Measurements from ENCODE around the gene MAPT. TPM values are rescaled to one million over a fixed set of nuclear protein-coding genes. Genes with fewer than 3 reads are reported as not detected.

The MAPT gene
- total and polyA plus RNA-seq, 2 of the 13 experiments (the other 11 are each of a cell fraction or from before 2014, with no cell fraction given): 2.1 to 2.8 TPM

DNA sequence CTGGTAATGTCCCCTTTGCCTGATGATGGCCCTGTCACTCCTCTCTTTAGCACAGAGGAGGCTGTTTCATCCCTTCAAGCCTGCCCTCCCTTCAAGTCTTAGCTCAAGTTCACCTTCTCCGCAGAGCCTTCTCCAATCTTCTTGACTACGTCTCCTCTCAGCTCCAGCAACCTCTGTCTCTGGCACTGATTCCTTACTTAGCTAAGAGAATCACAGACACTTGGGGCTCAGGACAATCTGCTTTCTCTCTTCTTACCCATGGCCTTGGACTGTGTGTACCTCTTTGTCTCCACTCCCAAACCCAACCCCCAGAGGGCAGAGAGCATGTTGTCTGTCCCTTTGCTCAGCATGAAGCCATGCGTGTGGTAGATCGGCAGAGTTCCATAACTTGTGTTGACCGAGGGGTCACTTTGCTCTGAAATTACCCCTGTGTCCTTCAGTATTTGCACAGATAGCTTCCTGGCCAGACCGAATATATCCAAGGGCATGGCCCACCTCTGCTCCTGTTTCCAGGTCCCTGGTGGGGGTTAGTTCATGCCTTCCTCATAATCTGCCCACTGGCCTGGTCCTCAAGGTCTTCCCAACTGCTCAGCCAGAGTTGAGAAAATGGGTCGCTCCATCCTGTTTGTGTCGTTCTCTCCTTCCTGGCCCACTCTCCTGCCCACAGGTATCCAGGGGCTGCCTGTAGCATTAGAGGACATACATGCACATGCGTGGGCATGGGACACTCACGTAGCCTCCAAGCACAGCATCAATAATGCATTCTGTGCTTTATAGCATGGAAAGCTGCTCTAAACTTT, 41.6 kb downstream of the MAPT start (continued):
- TF ChIP-seq NRL (CRISPR knock-in tag; IDR thresholded peaks at IDR 0.05; ENCODE audit: borderline replicate concordance) (no peak), AHR (CRISPR knock-in tag; IDR thresholded peaks at IDR 0.05) (peak; percentile 60; the same call in 1 of the 2 replicates), ZNF644 (CRISPR knock-in tag; IDR thresholded peaks at IDR 0.05; ENCODE audit: low read depth) (peak; percentile 100), ZNF543 (CRISPR knock-in tag; IDR thresholded peaks at IDR 0.05) (no peak; the same call in 1 of the 2 replicates), ZNF724P (CRISPR knock-in tag; IDR thresholded peaks at IDR 0.05; ENCODE audit: borderline replicate concordance) (no peak), ZNF256 (CRISPR knock-in tag; conservative IDR thresholded peaks at IDR 0.05) (0 out of 2 replicates have a peak, but pooled peaks have one; percentile 55), AKAP8 (CRISPR knock-in tag; IDR thresholded peaks at IDR 0.05) (0 out of 2 replicates have a peak, but pooled peaks have one; percentile 56), SP1 (IDR thresholded peaks at IDR 0.05) (no peak), SP1 (CRISPR knock-in tag; IDR thresholded peaks at IDR 0.05) (peak; percentile 68)
- TF ChIP-seq, protein P1, sequence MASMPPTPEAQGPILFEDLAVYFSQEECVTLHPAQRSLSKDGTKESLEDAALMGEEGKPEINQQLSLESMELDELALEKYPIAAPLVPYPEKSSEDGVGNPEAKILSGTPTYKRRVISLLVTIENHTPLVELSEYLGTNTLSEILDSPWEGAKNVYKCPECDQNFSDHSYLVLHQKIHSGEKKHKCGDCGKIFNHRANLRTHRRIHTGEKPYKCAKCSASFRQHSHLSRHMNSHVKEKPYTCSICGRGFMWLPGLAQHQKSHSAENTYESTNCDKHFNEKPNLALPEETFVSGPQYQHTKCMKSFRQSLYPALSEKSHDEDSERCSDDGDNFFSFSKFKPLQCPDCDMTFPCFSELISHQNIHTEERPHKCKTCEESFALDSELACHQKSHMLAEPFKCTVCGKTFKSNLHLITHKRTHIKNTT (CRISPR knock-in tag; IDR thresholded peaks at IDR 0.05): no peak
- TF ChIP-seq, protein P2, sequence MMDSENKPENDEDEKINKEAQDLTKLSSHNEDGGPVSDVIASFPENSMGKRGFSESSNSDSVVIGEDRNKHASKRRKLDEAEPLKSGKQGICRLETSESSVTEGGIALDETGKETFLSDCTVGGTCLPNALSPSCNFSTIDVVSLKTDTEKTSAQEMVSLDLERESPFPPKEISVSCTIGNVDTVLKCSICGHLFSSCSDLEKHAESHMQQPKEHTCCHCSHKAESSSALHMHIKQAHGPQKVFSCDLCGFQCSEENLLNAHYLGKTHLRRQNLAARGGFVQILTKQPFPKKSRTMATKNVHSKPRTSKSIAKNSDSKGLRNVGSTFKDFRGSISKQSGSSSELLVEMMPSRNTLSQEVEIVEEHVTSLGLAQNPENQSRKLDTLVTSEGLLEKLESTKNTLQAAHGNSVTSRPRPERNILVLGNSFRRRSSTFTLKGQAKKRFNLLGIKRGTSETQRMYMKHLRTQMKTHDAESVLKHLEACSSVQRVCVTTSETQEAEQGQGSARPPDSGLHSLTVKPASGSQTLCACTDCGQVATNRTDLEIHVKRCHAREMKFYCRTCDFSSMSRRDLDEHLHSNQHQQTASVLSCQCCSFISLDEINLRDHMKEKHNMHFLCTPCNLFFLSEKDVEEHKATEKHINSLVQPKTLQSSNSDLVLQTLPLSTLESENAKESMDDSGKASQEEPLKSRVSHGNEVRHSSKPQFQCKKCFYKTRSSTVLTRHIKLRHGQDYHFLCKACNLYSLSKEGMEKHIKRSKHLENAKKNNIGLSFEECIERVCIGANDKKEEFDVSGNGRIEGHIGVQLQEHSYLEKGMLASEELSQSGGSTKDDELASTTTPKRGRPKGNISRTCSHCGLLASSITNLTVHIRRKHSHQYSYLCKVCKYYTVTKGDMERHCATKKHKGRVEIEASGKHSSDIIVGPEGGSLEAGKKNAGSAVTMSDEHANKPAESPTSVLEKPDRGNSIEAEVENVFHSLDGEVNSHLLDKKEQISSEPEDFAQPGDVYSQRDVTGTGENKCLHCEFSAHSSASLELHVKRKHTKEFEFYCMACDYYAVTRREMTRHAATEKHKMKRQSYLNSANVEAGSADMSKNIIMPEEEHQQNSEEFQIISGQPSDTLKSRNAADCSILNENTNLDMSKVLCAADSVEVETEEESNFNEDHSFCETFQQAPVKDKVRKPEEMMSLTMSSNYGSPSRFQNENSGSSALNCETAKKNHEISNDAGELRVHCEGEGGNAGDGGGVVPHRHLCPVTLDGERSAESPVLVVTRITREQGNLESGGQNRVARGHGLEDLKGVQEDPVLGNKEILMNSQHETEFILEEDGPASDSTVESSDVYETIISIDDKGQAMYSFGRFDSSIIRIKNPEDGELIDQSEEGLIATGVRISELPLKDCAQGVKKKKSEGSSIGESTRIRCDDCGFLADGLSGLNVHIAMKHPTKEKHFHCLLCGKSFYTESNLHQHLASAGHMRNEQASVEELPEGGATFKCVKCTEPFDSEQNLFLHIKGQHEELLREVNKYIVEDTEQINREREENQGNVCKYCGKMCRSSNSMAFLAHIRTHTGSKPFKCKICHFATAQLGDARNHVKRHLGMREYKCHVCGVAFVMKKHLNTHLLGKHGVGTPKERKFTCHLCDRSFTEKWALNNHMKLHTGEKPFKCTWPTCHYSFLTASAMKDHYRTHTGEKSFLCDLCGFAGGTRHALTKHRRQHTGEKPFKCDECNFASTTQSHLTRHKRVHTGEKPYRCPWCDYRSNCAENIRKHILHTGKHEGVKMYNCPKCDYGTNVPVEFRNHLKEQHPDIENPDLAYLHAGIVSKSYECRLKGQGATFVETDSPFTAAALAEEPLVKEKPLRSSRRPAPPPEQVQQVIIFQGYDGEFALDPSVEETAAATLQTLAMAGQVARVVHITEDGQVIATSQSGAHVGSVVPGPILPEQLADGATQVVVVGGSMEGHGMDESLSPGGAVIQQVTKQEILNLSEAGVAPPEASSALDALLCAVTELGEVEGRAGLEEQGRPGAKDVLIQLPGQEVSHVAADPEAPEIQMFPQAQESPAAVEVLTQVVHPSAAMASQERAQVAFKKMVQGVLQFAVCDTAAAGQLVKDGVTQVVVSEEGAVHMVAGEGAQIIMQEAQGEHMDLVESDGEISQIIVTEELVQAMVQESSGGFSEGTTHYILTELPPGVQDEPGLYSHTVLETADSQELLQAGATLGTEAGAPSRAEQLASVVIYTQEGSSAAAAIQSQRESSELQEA (CRISPR knock-in tag; IDR thresholded peaks at IDR 0.05; ENCODE audit: not compliant biosample characterization): no peak
- TF ChIP-seq, protein P3, sequence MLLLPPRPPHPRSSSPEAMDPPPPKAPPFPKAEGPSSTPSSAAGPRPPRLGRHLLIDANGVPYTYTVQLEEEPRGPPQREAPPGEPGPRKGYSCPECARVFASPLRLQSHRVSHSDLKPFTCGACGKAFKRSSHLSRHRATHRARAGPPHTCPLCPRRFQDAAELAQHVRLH (CRISPR knock-in tag; IDR thresholded peaks at IDR 0.05; ENCODE audit: borderline replicate concordance, low read depth): peak; percentile 95; the same call in 1 of the 2 replicates
- TF ChIP-seq, protein P4, sequence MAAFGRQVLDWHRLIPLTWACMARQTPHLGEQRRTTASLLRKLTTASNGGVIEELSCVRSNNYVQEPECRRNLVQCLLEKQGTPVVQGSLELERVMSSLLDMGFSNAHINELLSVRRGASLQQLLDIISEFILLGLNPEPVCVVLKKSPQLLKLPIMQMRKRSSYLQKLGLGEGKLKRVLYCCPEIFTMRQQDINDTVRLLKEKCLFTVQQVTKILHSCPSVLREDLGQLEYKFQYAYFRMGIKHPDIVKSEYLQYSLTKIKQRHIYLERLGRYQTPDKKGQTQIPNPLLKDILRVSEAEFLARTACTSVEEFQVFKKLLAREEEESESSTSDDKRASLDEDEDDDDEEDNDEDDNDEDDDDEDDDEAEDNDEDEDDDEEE (CRISPR knock-in tag; IDR thresholded peaks at IDR 0.05): no peak
- TF ChIP-seq, protein P5, sequence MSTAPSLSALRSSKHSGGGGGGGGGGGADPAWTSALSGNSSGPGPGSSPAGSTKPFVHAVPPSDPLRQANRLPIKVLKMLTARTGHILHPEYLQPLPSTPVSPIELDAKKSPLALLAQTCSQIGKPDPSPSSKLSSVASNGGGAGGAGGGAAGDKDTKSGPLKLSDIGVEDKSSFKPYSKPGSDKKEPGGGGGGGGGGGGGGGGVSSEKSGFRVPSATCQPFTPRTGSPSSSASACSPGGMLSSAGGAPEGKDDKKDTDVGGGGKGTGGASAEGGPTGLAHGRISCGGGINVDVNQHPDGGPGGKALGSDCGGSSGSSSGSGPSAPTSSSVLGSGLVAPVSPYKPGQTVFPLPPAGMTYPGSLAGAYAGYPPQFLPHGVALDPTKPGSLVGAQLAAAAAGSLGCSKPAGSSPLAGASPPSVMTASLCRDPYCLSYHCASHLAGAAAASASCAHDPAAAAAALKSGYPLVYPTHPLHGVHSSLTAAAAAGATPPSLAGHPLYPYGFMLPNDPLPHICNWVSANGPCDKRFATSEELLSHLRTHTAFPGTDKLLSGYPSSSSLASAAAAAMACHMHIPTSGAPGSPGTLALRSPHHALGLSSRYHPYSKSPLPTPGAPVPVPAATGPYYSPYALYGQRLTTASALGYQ (CRISPR knock-in tag; IDR thresholded peaks at IDR 0.05): peak; percentile 57; the same call in 1 of the 2 replicates
- TF ChIP-seq, protein P6, sequence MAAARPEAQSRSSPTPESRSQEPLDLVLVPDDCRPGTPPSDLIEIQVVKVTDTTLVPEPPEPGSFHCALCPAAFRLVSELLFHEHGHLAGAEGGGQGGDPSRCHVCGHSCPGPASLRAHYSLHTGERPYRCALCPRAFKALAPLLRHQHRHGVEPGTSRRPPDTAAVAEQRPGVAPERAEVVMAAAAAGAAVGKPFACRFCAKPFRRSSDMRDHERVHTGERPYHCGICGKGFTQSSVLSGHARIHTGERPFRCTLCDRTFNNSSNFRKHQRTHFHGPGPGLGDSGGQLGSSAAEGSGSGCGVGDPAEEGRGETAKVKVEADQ (CRISPR knock-in tag; IDR thresholded peaks at IDR 0.05; ENCODE audit: borderline replicate concordance): no peak

Measured in HepG2 (cell line).